Measurements from ENCODE around the gene TAAR1. TPM values are rescaled to one million over a fixed set of nuclear protein-coding genes. Genes with fewer than 3 reads are reported as not detected.
"Not testable (repeated sequence)": the region's sequence is repeated elsewhere in the genome, so short reads cannot be mapped to it uniquely, and the experiment has no call there.

The TAAR1 gene, protein sequence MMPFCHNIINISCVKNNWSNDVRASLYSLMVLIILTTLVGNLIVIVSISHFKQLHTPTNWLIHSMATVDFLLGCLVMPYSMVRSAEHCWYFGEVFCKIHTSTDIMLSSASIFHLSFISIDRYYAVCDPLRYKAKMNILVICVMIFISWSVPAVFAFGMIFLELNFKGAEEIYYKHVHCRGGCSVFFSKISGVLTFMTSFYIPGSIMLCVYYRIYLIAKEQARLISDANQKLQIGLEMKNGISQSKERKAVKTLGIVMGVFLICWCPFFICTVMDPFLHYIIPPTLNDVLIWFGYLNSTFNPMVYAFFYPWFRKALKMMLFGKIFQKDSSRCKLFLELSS
- not detected for total RNA-seq

DNA sequence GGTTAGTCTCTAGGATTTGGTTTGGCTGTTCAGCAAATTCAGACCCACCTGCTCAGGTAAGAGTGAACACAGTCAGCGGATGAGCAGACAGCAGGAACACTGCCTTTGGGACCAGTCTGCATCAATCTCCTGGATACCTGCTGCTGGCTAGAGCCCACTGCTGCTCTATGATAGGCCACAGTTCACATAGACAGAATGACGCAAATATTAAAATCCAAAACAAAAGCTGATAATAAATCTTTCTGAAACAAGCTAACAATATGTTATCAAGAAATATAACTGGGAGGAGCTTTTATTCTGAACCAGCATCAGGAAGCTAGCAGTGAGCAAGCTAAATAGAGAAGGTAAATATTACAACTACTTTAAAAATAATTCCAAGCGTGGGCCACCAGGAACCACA is at the start of gene TAAR1:
Gene TAAR1 (minus strand): TSS at position 101 of the 400 bp plus-strand sequence. CDS start 13,179 bp downstream, outside the sequence.
- Histone ChIP-seq H3K27ac (no peak within 1 kb of the TSS), H3K9me3 (no peaks in the 10 kb centered on the region), H3K4me3 (no peak within 1 kb of the TSS), H3K4me1 (ENCODE audit: control insufficient read depth in 1 of 2, low read depth in 2 of 2) (no peaks in the 10 kb centered on the region), H3K27me3 (replicated peaks; ENCODE audit: insufficient read depth) (no peaks in the 10 kb centered on the region), H3K36me3 (no peaks in the 10 kb centered on the region)
- ATAC-seq (ENCODE audit: insufficient number of reproducible peaks, low FRiP score, low read depth) (no peak), DNase-seq (ENCODE audit: low spot score) (no peak)
- TF ChIP-seq, protein P1, sequence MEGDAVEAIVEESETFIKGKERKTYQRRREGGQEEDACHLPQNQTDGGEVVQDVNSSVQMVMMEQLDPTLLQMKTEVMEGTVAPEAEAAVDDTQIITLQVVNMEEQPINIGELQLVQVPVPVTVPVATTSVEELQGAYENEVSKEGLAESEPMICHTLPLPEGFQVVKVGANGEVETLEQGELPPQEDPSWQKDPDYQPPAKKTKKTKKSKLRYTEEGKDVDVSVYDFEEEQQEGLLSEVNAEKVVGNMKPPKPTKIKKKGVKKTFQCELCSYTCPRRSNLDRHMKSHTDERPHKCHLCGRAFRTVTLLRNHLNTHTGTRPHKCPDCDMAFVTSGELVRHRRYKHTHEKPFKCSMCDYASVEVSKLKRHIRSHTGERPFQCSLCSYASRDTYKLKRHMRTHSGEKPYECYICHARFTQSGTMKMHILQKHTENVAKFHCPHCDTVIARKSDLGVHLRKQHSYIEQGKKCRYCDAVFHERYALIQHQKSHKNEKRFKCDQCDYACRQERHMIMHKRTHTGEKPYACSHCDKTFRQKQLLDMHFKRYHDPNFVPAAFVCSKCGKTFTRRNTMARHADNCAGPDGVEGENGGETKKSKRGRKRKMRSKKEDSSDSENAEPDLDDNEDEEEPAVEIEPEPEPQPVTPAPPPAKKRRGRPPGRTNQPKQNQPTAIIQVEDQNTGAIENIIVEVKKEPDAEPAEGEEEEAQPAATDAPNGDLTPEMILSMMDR (IDR thresholded peaks at IDR 0.05) = no peak

DNA sequence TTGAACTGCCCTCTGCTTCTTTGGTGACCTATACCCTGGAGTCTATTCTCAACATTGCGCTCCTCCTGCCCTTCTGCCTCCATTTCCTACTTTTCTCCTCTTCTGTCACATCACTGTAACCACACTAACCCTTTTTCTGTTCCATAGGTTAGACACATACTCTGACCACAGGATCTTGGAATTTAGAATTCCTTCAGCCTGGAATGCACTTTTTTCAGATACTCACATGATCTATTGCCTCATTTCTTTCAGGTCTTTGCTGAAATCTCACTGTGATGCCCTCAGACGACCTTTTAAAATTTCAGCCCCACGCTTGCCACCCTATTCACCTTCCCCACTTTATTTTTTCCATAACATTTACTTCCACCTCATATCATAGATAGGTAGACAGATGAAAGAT is 49.8 kb upstream of the TAAR1 start:
- no peaks in the 10 kb centered on the region for H3K9me3 ChIP-seq
- no peak overlapping the region for H3K27ac ChIP-seq
- H3K27me3 ChIP-seq (replicated peaks; ENCODE audit: insufficient read depth) = no peaks in the 10 kb centered on the region
- TF ChIP-seq, protein P1 (IDR thresholded peaks at IDR 0.05) = no peak
- no peaks in the 10 kb centered on the region for H3K4me1 ChIP-seq (ENCODE audit: control insufficient read depth in 1 of 2, low read depth in 2 of 2)
- no peak for ATAC-seq (ENCODE audit: insufficient number of reproducible peaks, low FRiP score, low read depth)
- H3K4me3 ChIP-seq = no peak overlapping the region
- no peak for DNase-seq (ENCODE audit: low spot score)
- no peaks in the 10 kb centered on the region for H3K36me3 ChIP-seq

DNA sequence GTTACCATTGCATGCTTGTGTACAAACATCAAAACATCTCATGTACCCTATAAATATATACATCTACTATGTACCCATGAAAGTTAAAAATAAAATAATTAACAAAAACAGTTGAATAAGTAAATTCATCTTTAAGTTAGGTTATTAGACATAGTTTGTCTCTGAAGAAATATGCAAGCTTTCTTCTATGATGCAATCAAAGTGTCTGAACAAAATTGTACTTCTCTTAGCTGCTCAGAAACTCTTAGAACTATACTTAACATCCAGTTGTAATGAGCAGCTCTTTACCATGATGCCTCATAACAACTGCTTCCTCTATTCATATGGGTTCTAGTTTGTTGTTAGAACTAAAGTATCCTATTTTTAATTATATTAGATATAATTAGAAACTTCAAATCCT is 49.0 kb upstream of the TAAR1 start:
- H3K4me3 ChIP-seq = no peak overlapping the region
- TF ChIP-seq, protein P1 (IDR thresholded peaks at IDR 0.05) = no peak
- ATAC-seq (ENCODE audit: insufficient number of reproducible peaks, low FRiP score, low read depth) = no peak
- DNase-seq (ENCODE audit: low spot score) = no peak
- no peaks in the 10 kb centered on the region for H3K27me3 ChIP-seq (replicated peaks; ENCODE audit: insufficient read depth)
- H3K36me3 ChIP-seq = no peaks in the 10 kb centered on the region
- H3K27ac ChIP-seq = no peak overlapping the region
- no peaks in the 10 kb centered on the region for H3K4me1 ChIP-seq (ENCODE audit: control insufficient read depth in 1 of 2, low read depth in 2 of 2)
- H3K9me3 ChIP-seq = no peaks in the 10 kb centered on the region

DNA sequence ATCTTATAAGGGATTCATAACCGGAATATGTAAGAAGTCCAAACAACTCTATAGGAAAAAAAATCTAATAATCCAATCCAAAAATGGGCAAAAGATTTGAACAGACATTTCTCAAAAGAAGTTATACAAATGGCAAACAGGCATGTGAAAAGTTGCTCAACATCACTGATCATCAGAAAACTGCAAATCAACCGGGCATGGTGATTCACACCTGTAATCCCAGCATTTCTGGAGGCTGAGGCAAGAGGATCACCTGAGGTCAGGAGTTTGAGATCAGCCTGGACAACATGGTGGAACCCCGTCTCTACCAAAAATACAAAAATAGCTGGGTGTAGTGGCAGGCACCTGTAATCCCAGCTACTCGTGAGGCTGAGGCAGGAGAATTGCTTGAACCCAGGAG is 47.8 kb upstream of the TAAR1 start:
- H3K4me1 ChIP-seq (ENCODE audit: control insufficient read depth in 1 of 2, low read depth in 2 of 2); H3K4me3 ChIP-seq; H3K27me3 ChIP-seq (replicated peaks; ENCODE audit: insufficient read depth); H3K36me3 ChIP-seq; ATAC-seq (ENCODE audit: insufficient number of reproducible peaks, low FRiP score, low read depth); DNase-seq (ENCODE audit: low spot score); H3K27ac ChIP-seq; H3K9me3 ChIP-seq: not testable (repeated sequence)

DNA sequence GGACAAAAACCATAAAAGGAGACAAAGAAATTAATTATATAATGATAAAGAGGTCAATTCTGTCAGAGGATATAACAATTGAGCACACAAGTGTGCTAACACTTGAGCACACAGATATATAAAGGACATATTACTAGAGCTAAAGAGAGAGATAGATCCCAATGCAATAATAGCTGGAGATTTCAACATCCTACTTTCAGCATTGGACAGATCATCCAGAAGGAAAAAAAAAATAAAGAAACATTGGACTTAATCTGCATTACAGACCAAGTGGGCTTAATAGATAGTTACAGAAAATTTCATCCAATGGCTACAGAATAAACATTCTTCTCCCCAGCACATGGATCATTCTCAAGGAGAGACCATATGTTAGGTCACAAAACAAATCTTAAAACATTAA is 45.0 kb upstream of the TAAR1 start:
- DNase-seq (ENCODE audit: low spot score) (no peak), ATAC-seq (ENCODE audit: insufficient number of reproducible peaks, low FRiP score, low read depth) (no peak)
- no peak overlapping the region for H3K27ac ChIP-seq
- TF ChIP-seq, protein P1 (IDR thresholded peaks at IDR 0.05) = no peak
- H3K4me3 ChIP-seq = no peak overlapping the region
- H3K27me3 ChIP-seq (replicated peaks; ENCODE audit: insufficient read depth) = no peaks in the 10 kb centered on the region
- no peaks in the 10 kb centered on the region for H3K36me3 ChIP-seq
- H3K4me1 ChIP-seq (ENCODE audit: control insufficient read depth in 1 of 2, low read depth in 2 of 2) = no peaks in the 10 kb centered on the region
- H3K9me3 ChIP-seq = no peaks in the 10 kb centered on the region

DNA sequence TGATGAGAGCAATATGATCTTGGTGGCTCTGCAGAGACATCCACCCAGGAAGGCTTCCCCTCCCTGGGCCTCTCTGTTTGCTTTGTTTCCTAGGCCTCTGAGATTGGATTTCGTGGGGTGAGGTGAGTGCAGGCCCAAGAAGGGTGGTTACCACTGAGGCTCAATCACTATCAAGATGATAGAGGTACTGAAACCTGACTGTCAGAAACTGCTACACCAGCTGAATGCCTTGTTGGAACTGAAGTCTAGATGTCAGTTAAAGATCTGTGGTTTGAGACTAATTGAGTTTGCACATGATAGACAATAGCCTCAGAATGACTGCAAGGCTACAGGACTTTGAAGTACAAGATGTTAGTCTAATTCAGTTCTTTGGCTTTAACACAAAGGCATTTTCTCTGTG is 39.6 kb upstream of the TAAR1 start:
- no peak for ATAC-seq (ENCODE audit: insufficient number of reproducible peaks, low FRiP score, low read depth)
- Histone ChIP-seq H3K27ac (no peak overlapping the region), H3K9me3 (peaks cover 4% of the 10 kb centered on the region), H3K36me3 (no peaks in the 10 kb centered on the region), H3K4me3 (no peak overlapping the region), H3K4me1 (ENCODE audit: control insufficient read depth in 1 of 2, low read depth in 2 of 2) (no peaks in the 10 kb centered on the region), H3K27me3 (replicated peaks; ENCODE audit: insufficient read depth) (no peaks in the 10 kb centered on the region)
- no peak for DNase-seq (ENCODE audit: low spot score)
- TF ChIP-seq, protein P1 (IDR thresholded peaks at IDR 0.05) = no peak

Data from thoracic aorta (tissue), 2 donors.